DND-41 (cell line): ENCODE results near the gene ZNF574.

Experiments
- CTCF ChIP-seq: IDR thresholded peaks from 2 replicates; pipeline ENCODE4 v1.5.1; 2012; ENCODE audit warnings: borderline replicate concordance, low read length, moderate library complexity, mild to moderate bottlenecking; ENCODE audit not compliant: poor library complexity, severe bottlenecking; ENCODE audit errors: extremely low read depth
- EZH2 ChIP-seq: IDR thresholded peaks from 3 replicates; pipeline ENCODE4 v1.6.1; 2012; ENCODE audit warnings: borderline replicate concordance, low read depth, mild to moderate bottlenecking, moderate library complexity, low read length, inconsistent platforms; ENCODE audit not compliant: severe bottlenecking

- TF ChIP-seq CTCF = no peak
- no peak for TF ChIP-seq EZH2
Measured at GRCh38 chr19:42091742-42092141, 15.8 kb downstream of the ZNF574 start.
